HG02973 (cell line): ENCODE data around the gene TLL2.

ENCODE experiments used
- ATAC-seq: cut with Tn5 transposase; IDR thresholded peaks from one replicate; pipeline ENCODE4 v1.9.1; 2021; ENCODE audit warnings: moderate library complexity; ENCODE audit not compliant: unreplicated experiment

The TLL2 gene

GRCh38 chr10:96427291-96427690 lies 86.4 kb downstream of the TLL2 start:
- no peak for ATAC-seq

- no peak for ATAC-seq
Measured at GRCh38 chr10:96422525-96422924, 91.2 kb downstream of the TLL2 start.

GRCh38 chr10:96421995-96422394 lies 91.7 kb downstream of the TLL2 start:
- no peak for ATAC-seq

- no peak for ATAC-seq
Measured at GRCh38 chr10:96420228-96421009, 93.3 kb downstream of the TLL2 start.

- no peak for ATAC-seq
Measured at GRCh38 chr10:96419351-96419750, 94.4 kb downstream of the TLL2 start.

GRCh38 chr10:96418582-96418981 lies 95.1 kb downstream of the TLL2 start:
- no peak for ATAC-seq

GRCh38 chr10:96417441-96417840 lies 96.3 kb downstream of the TLL2 start:
- no peak for ATAC-seq

- no peak for ATAC-seq
Measured at GRCh38 chr10:96416643-96417042, 97.1 kb downstream of the TLL2 start.

- ATAC-seq, result no peak
Measured at GRCh38 chr10:96415891-96416554, 97.7 kb downstream of the TLL2 start.

- ATAC-seq, result no peak
Measured at GRCh38 chr10:96415150-96415890, 98.4 kb downstream of the TLL2 start.

- no peak for ATAC-seq
Measured at GRCh38 chr10:96414303-96414702, 99.4 kb downstream of the TLL2 start.

GRCh38 chr10:96413151-96413787 lies 100.5 kb downstream of the TLL2 start:
- ATAC-seq, result no peak

- no peak for ATAC-seq
Measured at GRCh38 chr10:96411716-96412320, 101.9 kb downstream of the TLL2 start.

GRCh38 chr10:96410296-96410695 lies 103.4 kb downstream of the TLL2 start:
- no peak for ATAC-seq

GRCh38 chr10:96408201-96408600 lies 105.5 kb downstream of the TLL2 start:
- ATAC-seq, result no peak

GRCh38 chr10:96407560-96408069 lies 106.1 kb downstream of the TLL2 start:
- ATAC-seq, result no peak

- no peak for ATAC-seq
Measured at GRCh38 chr10:96406091-96406490, 107.6 kb downstream of the TLL2 start.

GRCh38 chr10:96402417-96403305 lies 111.1 kb downstream of the TLL2 start:
- ATAC-seq, result no peak

GRCh38 chr10:96401036-96401435 lies 112.7 kb downstream of the TLL2 start:
- no peak for ATAC-seq

- no peak for ATAC-seq
Measured at GRCh38 chr10:96400465-96400864, 113.3 kb downstream of the TLL2 start.
